B cell (primary cell): Measurements from ENCODE around the gene SYTL5. TPM values are rescaled to one million over a fixed set of nuclear protein-coding genes. Genes with fewer than 3 reads are reported as not detected.

Experiments used
- ATAC-seq: fragments of 200-7000 bp; cut with Tn5 transposase; one replicate; pipeline ENCODE4 v1.10.0; 2021; ENCODE audit warnings: low read depth, mild to moderate bottlenecking, moderate number of reproducible peaks, moderate library complexity
- CTCF ChIA-PET: fragments of 350-600 bp; sonication (Branson Sonifier 250); formaldehyde crosslinking; loops from one replicate; lab custom pipeline; 2021; ENCODE audit warnings: antibody characterized with exemption, inconsistent platforms; lab: Charles Lee
- POLR2A ChIA-PET: fragments of 350-600 bp; sonication (Branson Sonifier 250); formaldehyde crosslinking; loops from one replicate; lab custom pipeline; 2021; ENCODE audit warnings: antibody characterized with exemption; lab: Charles Lee
- DNase-seq: peaks from one replicate; pipeline ENCODE4 v3.0.0; 2013
- H2AFZ ChIP-seq: 2 replicates; pipeline ENCODE4 v1.6.1; 2012; ENCODE audit warnings: mild to moderate bottlenecking, low read depth, low read length; ENCODE audit not compliant: insufficient read depth, poor library complexity, severe bottlenecking
- H3K27ac ChIP-seq, 2 donors: 1 replicate in 1 of 2; 2 replicates in 1 of 2; pipeline ENCODE4 v1.5.1; 2012 to 2013; ENCODE audit warnings: low read length in 2 of 2, mild to moderate bottlenecking in 2 of 2, moderate library complexity in 1 of 2
- H3K27me3 ChIP-seq, 4 experiments: fragments of 200-600 bp in 1 of 4; sonication (generic) in 1 of 4; replicated peaks in 1 of 4; 1 replicate in 2 of 4; 2 replicates in 2 of 4; pipeline versions ENCODE4 v1.6.1 to v1.7.0; 2013 to 2016; ENCODE audit warnings: low read length in 3 of 4, mild to moderate bottlenecking in 2 of 4, mixed read lengths in 1 of 4, moderate library complexity in 1 of 4; ENCODE audit not compliant: insufficient read depth in 4 of 4, control insufficient read depth in 3 of 4; ENCODE audit errors: control extremely low read depth in 1 of 4
- H3K36me3 ChIP-seq, 2 experiments: replicated peaks in 1 of 2; 1 replicate in 1 of 2; 2 replicates in 1 of 2; pipeline versions ENCODE4 v1.6.1 to v1.7.1; 2013; ENCODE audit warnings: low read length in 1 of 2; ENCODE audit not compliant: insufficient read depth in 2 of 2, control insufficient read depth in 1 of 2; ENCODE audit errors: control extremely low read depth in 1 of 2, extremely low read depth in 1 of 2
- H3K4me1 ChIP-seq, 2 donors: fragments of 200-600 bp in 1 of 2; sonication (generic) in 1 of 2; 1 replicate in 1 of 2; 2 replicates in 1 of 2; pipeline versions ENCODE4 v1.5.1 to v1.6.1; 2013 to 2017; ENCODE audit warnings: low read length in 2 of 2; ENCODE audit not compliant: control insufficient read depth in 2 of 2, insufficient read depth in 2 of 2
- H3K4me2 ChIP-seq: replicated peaks from 2 replicates; pipeline ENCODE3; 2012; ENCODE audit warnings: mild to moderate bottlenecking, low read depth, low read length; ENCODE audit not compliant: poor library complexity, severe bottlenecking
- H3K4me3 ChIP-seq, 5 experiments: fragments of 200-600 bp in 1 of 5; sonication (generic) in 1 of 5; 1 replicate in 3 of 5; 2 replicates in 2 of 5; pipeline versions ENCODE4 v1.5.1 to v1.7.0; 2011 to 2016; ENCODE audit warnings: low read length in 4 of 5, mild to moderate bottlenecking in 4 of 5, low read depth in 2 of 5, control low read depth in 1 of 5, moderate library complexity in 1 of 5; ENCODE audit not compliant: insufficient read depth in 1 of 5; ENCODE audit errors: control extremely low read depth in 1 of 5, extremely low read depth in 1 of 5
- H3K79me2 ChIP-seq: fragments of 200-600 bp; sonication (generic); one replicate; pipeline ENCODE4 v1.6.0; 2016; ENCODE audit warnings: low read length; ENCODE audit not compliant: control insufficient read depth, insufficient read depth
- H3K9ac ChIP-seq: fragments of 200-600 bp; sonication (generic); 2 replicates; pipeline ENCODE4 v1.6.1; 2017; ENCODE audit warnings: mild to moderate bottlenecking, low read length, moderate library complexity
- H3K9me3 ChIP-seq, 3 donors: one replicate each; pipeline versions ENCODE4 v1.6.1 to v1.7.1; 2013; ENCODE audit warnings: low read length in 2 of 3; ENCODE audit not compliant: control insufficient read depth in 2 of 3, insufficient read depth in 1 of 3; ENCODE audit errors: control extremely low read depth in 1 of 3
- H4K20me1 ChIP-seq: 2 replicates; pipeline ENCODE4 v1.6.0; 2012; ENCODE audit warnings: mild to moderate bottlenecking, low read length; ENCODE audit not compliant: insufficient read depth, control insufficient read depth, poor library complexity, severe bottlenecking
- H3K27ac Mint-ChIP-seq: one replicate; pipeline ENCODE4 v1.8.0; 2021; ENCODE audit warnings: mixed read lengths
- H3K27me3 Mint-ChIP-seq: one replicate; pipeline ENCODE4 v1.8.0; 2021; ENCODE audit warnings: mixed read lengths
- H3K4me1 Mint-ChIP-seq: one replicate; pipeline ENCODE4 v1.8.0; 2021; ENCODE audit warnings: mixed read lengths
- H3K4me3 Mint-ChIP-seq: one replicate; pipeline ENCODE4 v1.8.0; 2021; ENCODE audit warnings: mixed read lengths
- H3K9me3 Mint-ChIP-seq: one replicate; pipeline ENCODE4 v1.8.0; 2022; ENCODE audit warnings: mixed read lengths; ENCODE audit not compliant: insufficient read depth
- EZH2 ChIP-seq: IDR thresholded peaks from 2 replicates; pipeline ENCODE4 v1.6.1; 2012; ENCODE audit warnings: borderline replicate concordance, low read depth, mild to moderate bottlenecking, moderate library complexity, low read length; ENCODE audit not compliant: insufficient read depth, poor library complexity, severe bottlenecking
- whole genome bisulfite sequencing: methylation state at CpG from one replicate; pipeline ENCODE4 v1.1.5; 2013; ENCODE audit warnings: missing lambda C conversion rate; ENCODE audit not compliant: insufficient coverage; 5-methylcytosine and 5-hydroxymethylcytosine counted together
- intact Hi-C: fragments of 100-400 bp; cut with micrococcal nuclease; formaldehyde crosslinking; loops from one replicate; pipeline ENCODE4 v1.10.0; 2022
- polyA plus RNA-seq: library from polyadenylated mRNA; depleted of rRNA; stranded (reverse); fragments of >200 nt; gene quantifications from 2 replicates; pipeline ENCODE4 v1.2.3, GENCODE V29; 2012
- total RNA-seq, 2 donors: library from RNA; stranded (reverse); fragments of 120-200 nt in 1 of 2; gene quantifications; 1 replicate in 1 of 2; 2 replicates in 1 of 2; pipeline versions ENCODE4 v1.2.3 to v1.2.4, GENCODE V29; 2013 to 2022
- TF ChIP-seq, protein P1 (sequence below): fragments of 200-600 bp; IDR thresholded peaks from one replicate; pipeline ENCODE4 v1.8.0; 2022; ENCODE audit warnings: antibody characterized with exemption, mild to moderate bottlenecking

The SYTL5 gene
- total and polyA plus RNA-seq, 2 donors (not counting 1 experiment from before 2014, with no cell fraction given), result 0.01 TPM; not detected in 1

GRCh38 chrX:38111196-38111595 lies 104.8 kb downstream of the SYTL5 start:
- H3K4me1 ChIP-seq, result no peaks in the 10 kb centered on the region
- no peaks in the 10 kb centered on the region for H4K20me1 ChIP-seq
- no peaks in the 10 kb centered on the region for H3K9me3 ChIP-seq
- TF ChIP-seq, protein P1, sequence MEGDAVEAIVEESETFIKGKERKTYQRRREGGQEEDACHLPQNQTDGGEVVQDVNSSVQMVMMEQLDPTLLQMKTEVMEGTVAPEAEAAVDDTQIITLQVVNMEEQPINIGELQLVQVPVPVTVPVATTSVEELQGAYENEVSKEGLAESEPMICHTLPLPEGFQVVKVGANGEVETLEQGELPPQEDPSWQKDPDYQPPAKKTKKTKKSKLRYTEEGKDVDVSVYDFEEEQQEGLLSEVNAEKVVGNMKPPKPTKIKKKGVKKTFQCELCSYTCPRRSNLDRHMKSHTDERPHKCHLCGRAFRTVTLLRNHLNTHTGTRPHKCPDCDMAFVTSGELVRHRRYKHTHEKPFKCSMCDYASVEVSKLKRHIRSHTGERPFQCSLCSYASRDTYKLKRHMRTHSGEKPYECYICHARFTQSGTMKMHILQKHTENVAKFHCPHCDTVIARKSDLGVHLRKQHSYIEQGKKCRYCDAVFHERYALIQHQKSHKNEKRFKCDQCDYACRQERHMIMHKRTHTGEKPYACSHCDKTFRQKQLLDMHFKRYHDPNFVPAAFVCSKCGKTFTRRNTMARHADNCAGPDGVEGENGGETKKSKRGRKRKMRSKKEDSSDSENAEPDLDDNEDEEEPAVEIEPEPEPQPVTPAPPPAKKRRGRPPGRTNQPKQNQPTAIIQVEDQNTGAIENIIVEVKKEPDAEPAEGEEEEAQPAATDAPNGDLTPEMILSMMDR, result no peak
- no peak for TF ChIP-seq EZH2
- ATAC-seq (no peak), DNase-seq (no peak)
- H3K4me2 ChIP-seq, result no peak overlapping the region
- no peaks in the 10 kb centered on the region for H3K79me2 ChIP-seq
- Mint-ChIP-seq H3K4me1 (no peaks in the 10 kb centered on the region), H3K4me3 (no peak overlapping the region), H3K27me3 (no peaks in the 10 kb centered on the region), H3K9me3 (no peaks in the 10 kb centered on the region), H3K27ac (no peak overlapping the region)
- no peak overlapping the region for H3K9ac ChIP-seq
- H3K4me3 ChIP-seq, result no peak overlapping the region
- no peak overlapping the region for H3K27ac ChIP-seq
- H2AFZ ChIP-seq, result no peak overlapping the region
- WGBS, result no CpG with 5 or more reads among the region's 5 CpGs
- no peaks in the 10 kb centered on the region for H3K27me3 ChIP-seq
- no peaks in the 10 kb centered on the region for H3K36me3 ChIP-seq
- intact Hi-C loops, result no loop called here
- ChIA-PET POLR2A (no interaction called here), CTCF (no interaction called here)

DNA sequence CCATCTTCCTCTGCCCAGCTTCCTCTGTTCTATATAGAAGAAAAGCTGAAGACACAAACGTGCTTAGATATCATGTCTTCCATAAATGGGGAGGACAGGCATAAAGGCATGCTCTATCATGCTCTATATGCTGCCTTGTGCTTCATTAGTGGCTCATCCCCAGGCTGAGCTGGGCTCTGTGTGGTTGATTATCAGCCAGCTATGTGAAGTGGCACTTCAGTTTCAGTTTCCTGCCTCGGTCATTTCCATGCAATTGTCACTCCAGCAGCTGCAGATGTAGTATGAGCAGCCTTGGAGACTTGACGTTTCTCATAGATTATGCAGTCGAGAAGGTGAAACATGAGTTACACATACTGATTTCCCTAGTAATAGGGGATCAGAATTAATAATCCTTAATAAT lies 106.2 kb downstream of the SYTL5 start:
- Histone ChIP-seq H3K27me3 (no peaks in the 10 kb centered on the region), H3K9ac (no peak overlapping the region), H3K27ac (no peak overlapping the region), H3K79me2 (no peaks in the 10 kb centered on the region), H4K20me1 (no peaks in the 10 kb centered on the region), H3K36me3 (no peaks in the 10 kb centered on the region), H3K4me1 (no peaks in the 10 kb centered on the region), H3K4me2 (no peak overlapping the region), H2AFZ (no peak overlapping the region), H3K9me3 (no peaks in the 10 kb centered on the region), H3K4me3 (no peak overlapping the region)
- POLR2A ChIA-PET, result no interaction called here
- Mint-ChIP-seq H3K4me1 (no peaks in the 10 kb centered on the region), H3K4me3 (no peak overlapping the region), H3K27ac (no peak overlapping the region), H3K27me3 (no peaks in the 10 kb centered on the region), H3K9me3 (no peaks in the 10 kb centered on the region)
- 67% methylated on average over 1 of the region's 4 CpGs for WGBS
- intact Hi-C loops, result no loop called here
- ATAC-seq (no peak), DNase-seq (no peak)
- no peak for TF ChIP-seq EZH2
- TF ChIP-seq, protein P1, result no peak
- CTCF ChIA-PET, result no interaction called here
